Thyroid gland (tissue), 4 donors: ENCODE results near the gene TBC1D4.

Source experiments
- CTCF ChIP-seq, 6 experiments: fragments of 200-600 bp in 3 of 6; fragments of 450-650 bp in 3 of 6; sonication (generic) in 3 of 6; IDR thresholded peaks; one replicate each; pipeline ENCODE4 v1.5.1; 2016 to 2019; ENCODE audit warnings: antibody characterized with exemption in 6 of 6, mild to moderate bottlenecking in 2 of 6, inconsistent platforms in 1 of 6, moderate library complexity in 1 of 6
- POLR2A ChIP-seq, 2 donors: fragments of 450-650 bp; IDR thresholded peaks; one replicate each; pipeline ENCODE4 v1.6.1; 2017; ENCODE audit warnings: antibody characterized with exemption in 2 of 2, mild to moderate bottlenecking in 2 of 2, moderate library complexity in 1 of 2

- TF ChIP-seq POLR2A (IDR thresholded peaks at IDR 0.05) (no peak), CTCF (IDR thresholded peaks at IDR 0.05) (no peak)
Observed at GRCh38 chr13:75415694-75416093, 66.3 kb downstream of the TBC1D4 start.
